ENCODE measurements around the gene TSR3.

The TSR3 gene

DNA sequence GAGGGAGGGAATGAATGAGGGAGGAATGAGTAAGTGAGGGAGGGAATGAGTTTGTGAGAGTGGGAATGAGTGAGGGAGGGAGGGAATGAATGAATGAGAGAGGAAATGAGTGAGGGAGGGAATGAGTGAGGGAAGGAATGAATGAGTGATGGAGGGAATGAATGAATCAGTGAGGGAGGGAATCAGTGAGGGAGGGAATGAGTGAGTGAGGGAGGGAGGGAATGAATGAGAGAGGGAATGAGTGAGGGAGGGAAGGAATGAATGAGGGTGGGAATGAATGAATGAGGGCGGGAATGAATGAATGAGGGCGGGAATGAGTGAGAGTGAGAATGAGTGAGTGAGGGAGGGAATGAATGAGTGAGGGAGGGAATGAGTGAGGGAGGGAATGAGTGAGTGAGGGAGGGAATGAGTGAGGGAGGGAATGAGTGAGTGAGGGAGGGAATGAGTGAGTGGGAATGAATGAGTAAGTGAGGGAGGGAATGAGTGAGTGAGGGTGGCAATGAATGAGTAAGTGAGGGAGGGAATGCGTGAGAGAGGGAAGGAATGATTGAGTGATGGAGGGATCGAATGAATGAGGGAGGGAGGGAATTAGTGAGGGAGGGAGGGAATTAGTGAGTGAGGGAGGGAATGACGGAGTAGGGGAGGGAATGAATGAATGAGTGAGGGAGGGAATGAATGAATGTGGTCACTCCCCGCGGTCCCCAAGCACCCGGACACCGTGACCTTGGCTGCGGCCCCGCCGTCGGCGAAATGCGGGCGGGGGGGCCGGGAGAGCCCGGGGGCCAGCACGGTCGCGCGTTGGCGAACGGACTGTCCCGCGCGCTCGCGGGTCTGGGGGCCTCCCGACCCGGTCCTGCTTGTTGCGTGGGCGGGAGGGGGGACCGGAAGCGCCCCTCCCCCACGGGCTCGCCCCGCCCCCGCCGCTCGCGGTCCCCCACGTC, 43.4 kb downstream of the TSR3 start:
- no peak for DNase-seq (ENCODE audit: low spot score)

DNA sequence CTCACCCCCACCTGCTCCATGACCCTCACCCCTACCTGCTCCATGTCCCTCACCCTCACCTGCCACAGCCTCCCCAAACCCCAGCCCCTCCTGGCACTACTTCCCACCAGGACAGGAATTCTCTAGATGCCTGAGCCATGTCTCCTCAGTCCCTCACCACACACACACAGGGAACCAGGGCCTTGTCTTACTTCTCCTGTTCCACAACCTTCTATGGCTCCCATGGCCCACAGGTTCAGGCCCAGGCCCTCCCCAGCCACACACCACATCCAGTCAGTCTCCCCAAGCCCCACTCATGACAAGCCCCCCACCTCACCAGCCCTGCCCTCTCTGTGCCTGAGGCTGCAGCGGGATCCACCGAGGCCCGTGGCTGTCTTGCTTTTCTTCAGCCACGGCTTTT, 45.3 kb downstream of the TSR3 start:
- no peak for DNase-seq (ENCODE audit: low spot score)

DNA sequence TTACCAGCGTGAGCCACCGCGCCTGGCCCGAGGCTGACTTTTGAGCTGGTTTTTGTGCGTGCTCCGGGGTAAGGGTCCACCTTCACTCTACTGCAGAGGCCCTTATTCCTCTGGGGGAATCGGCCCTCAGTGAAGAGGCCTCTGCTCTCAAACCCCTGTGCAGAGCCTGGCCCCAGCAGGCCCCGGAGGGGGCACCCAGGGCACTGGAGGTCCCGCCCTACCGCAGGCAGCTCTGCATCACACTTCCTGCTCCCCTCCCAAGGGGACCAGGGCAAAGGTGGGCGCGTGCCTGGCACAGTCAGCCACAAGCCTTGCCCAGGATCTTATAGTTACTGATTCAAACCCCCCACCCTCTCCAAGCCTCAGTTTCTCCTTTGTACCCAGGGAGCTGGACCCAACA, 45.9 kb downstream of the TSR3 start:
- no peak for DNase-seq (ENCODE audit: low spot score)

DNA sequence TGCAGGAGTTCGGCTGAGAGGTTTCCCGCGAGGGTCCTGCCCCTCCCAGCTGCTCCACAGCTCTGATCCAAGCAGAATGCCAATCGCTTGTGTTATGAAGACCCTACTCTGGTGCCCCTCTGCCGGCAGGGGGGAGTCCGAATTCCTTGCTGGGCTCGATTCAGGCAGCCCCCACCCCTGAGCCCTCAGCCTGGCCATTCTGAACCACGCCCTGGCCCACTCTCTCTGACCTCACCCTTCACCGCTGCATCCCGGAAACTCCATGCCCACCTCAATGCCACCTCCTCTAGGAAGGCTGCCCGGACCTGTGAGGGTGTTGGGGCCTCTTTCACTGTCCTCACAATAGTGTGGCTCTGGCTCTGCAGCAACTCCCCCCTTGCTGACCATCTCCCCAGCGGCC, 50.1 kb downstream of the TSR3 start:
- no peak for DNase-seq (ENCODE audit: low spot score)

DNA sequence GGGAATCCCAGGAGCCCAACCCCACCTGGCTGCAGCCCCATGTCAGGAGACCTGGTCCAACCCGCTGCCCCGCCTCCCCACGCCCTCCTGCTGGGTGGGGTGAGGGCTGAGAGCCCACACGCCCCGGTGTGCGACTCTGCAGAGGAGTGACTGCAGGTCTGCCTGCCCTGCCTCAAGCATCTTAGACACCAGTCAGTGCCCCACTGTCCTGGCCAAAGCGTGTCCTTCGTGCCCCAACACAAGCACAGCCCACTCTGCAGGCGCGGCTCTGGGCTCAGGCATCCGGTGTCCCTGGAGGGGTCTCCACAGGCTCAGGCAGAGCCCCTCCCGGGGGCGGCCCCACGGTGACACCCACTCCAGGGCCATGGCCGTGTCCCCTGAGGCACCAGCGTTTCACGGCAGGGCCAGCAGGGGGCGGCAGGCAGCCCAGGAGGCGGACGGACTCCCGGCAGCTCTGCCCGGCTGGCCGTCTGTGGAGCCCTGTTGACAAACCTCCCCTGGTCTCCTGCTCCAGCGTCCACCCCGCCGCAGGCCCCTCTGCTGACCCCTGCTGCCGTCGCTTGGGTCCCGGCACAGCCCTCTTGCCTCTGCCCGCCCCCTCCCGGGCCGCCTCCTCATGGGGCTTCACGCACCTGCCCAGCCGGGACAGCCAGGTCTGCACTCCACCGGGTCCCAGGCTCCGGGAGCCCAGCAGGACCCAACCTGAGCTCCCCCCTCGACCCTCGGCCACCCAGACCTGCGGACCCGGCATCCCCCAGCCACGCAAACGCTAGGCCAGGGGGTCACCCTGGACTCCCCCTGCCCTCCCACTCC, 50.8 kb downstream of the TSR3 start:
- peak; percentile 86 for DNase-seq (ENCODE audit: low spot score)

DNA sequence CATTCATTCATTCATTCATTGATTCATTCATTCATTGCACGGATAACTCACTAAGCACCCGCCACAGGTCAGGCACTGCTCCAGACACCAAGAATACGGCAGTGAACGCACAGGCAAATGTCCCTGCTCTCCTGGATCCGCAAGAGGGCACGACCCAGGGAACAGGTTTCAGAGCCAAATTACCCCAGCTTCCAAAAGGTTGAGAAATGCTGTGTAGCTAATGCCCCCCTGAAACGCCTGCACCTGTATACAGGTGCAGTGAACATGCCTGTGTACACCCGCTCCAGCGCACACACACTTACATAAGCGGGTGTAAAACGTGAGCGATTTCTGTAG, 51.8 kb downstream of the TSR3 start:
- DNase-seq (ENCODE audit: low spot score), result no peak
